Esophagus squamous epithelium (tissue), 5 donors: ENCODE results near the gene TENT5D. TPM values are rescaled to one million over a fixed set of nuclear protein-coding genes. Genes with fewer than 3 reads are reported as not detected.

Experiments
- DNase-seq: peaks from one replicate; lab custom pipeline; 2025; lab: John Stamatoyannopoulos, UW
- H3K27ac ChIP-seq, 4 donors: fragments of 200-600 bp; sonication (generic); one replicate each; pipeline ENCODE4 v1.5.1; 2016 to 2019; ENCODE audit warnings: mild to moderate bottlenecking in 1 of 4
- H3K27me3 ChIP-seq, 4 donors: fragments of 200-600 bp; sonication (generic); 1 replicate in 3 of 4; 2 replicates in 1 of 4; pipeline versions ENCODE4 v1.5.1 to v1.6.0; 2017 to 2021; ENCODE audit warnings: antibody characterized with exemption in 1 of 4
- H3K36me3 ChIP-seq, 3 donors: fragments of 200-600 bp; sonication (generic); one replicate each; pipeline ENCODE4 v1.5.1; 2016 to 2019
- H3K4me1 ChIP-seq, 3 donors: fragments of 200-600 bp; sonication (generic); one replicate each; pipeline ENCODE4 v1.5.1; 2017 to 2019
- H3K4me3 ChIP-seq, 4 donors: fragments of 200-600 bp; sonication (generic); 1 replicate in 3 of 4; 2 replicates in 1 of 4; pipeline ENCODE4 v1.5.1; 2016 to 2019; ENCODE audit warnings: mild to moderate bottlenecking in 2 of 4, moderate library complexity in 1 of 4
- H3K9me3 ChIP-seq, 3 donors: fragments of 200-600 bp; sonication (generic); one replicate each; pipeline ENCODE4 v1.5.1; 2016 to 2019
- CTCF ChIP-seq, 6 experiments: fragments of 450-650 bp in 4 of 6; fragments of 200-600 bp in 2 of 6; sonication (generic) in 2 of 6; IDR thresholded peaks; one replicate each; pipeline ENCODE4 v1.5.1; 2016 to 2019; ENCODE audit warnings: antibody characterized with exemption in 6 of 6, mild to moderate bottlenecking in 4 of 6, moderate library complexity in 4 of 6
- POLR2A ChIP-seq, 4 donors: fragments of 450-650 bp; IDR thresholded peaks; one replicate each; pipeline ENCODE4 v1.6.1; 2017; ENCODE audit warnings: antibody characterized with exemption in 4 of 4, mild to moderate bottlenecking in 4 of 4, moderate library complexity in 3 of 4
- WGBS, 2 donors: methylation state at CpG; one replicate each; pipeline ENCODE4 v1.1.5; 2018; 5-methylcytosine and 5-hydroxymethylcytosine counted together
- intact Hi-C: fragments of 100-400 bp; cut with DNase I; formaldehyde crosslinking; loops from one replicate; pipeline ENCODE4 v1.15.0; 2022
- total RNA-seq, 4 donors: library from RNA; depleted of rRNA; stranded (reverse); fragments of >200 nt; gene quantifications; one replicate each; pipeline ENCODE4 v1.1.0, GENCODE V29; 2016
- donor health status: DM: yes; HTN: yes; CAD: no.

Gene TENT5D
- total RNA-seq, 4 donors from 2014 or later: not detected

GRCh38 chrX:80485543-80485942 is 65.3 kb downstream of the TENT5D start:
- Histone ChIP-seq H3K36me3 (no peaks in the 10 kb centered on the region), H3K27ac (no peak overlapping the region), H3K9me3 (peaks cover 0 to 5% (median 0%) of the 10 kb centered on the region in 3 donors), H3K27me3 (no peaks in the 10 kb centered on the region), H3K4me1 (no peaks in the 10 kb centered on the region), H3K4me3 (no peak overlapping the region)
- intact Hi-C loops: no loop called here
- no peak for DNase-seq
- TF ChIP-seq POLR2A (IDR thresholded peaks at IDR 0.05) (no peak), CTCF (IDR thresholded peaks at IDR 0.05) (no peak)

- WGBS, 2 donors: 67% methylated on average over 1 of the region's 1 CpG; no CpG with 5 or more reads in 1 of the 2 donors
- Histone ChIP-seq H3K36me3 (no peaks in the 10 kb centered on the region), H3K27ac (no peak overlapping the region), H3K9me3 (peaks cover 0 to 5% (median 0%) of the 10 kb centered on the region in 3 donors), H3K27me3 (no peaks in the 10 kb centered on the region), H3K4me1 (no peaks in the 10 kb centered on the region), H3K4me3 (no peak overlapping the region)
- TF ChIP-seq POLR2A (IDR thresholded peaks at IDR 0.05): no peak
- no peak for TF ChIP-seq CTCF (IDR thresholded peaks at IDR 0.05)
- DNase-seq: no peak
- intact Hi-C loops: no loop called here
Observed at GRCh38 chrX:80486299-80486698, 66.1 kb downstream of the TENT5D start.

- H3K27me3 ChIP-seq: no peaks in the 10 kb centered on the region
- no peak for DNase-seq
- no peak overlapping the region for H3K4me3 ChIP-seq
- H3K9me3 ChIP-seq: peaks cover 0 to 5% (median 0%) of the 10 kb centered on the region in 3 donors
- H3K27ac ChIP-seq: no peak overlapping the region
- intact Hi-C loops: no loop called here
- no peaks in the 10 kb centered on the region for H3K36me3 ChIP-seq
- TF ChIP-seq POLR2A (IDR thresholded peaks at IDR 0.05) (no peak), CTCF (IDR thresholded peaks at IDR 0.05) (no peak)
- H3K4me1 ChIP-seq: no peaks in the 10 kb centered on the region
Observed at GRCh38 chrX:80489166-80489565, 68.9 kb downstream of the TENT5D start.
